Renal cortex interstitium (tissue), 11 donors: ENCODE measurements around the gene SUPT5H. TPM values are rescaled to one million over a fixed set of nuclear protein-coding genes. Genes with fewer than 3 reads are reported as not detected.
A peak's percentile ranks its signal among the peaks of the same experiment; 100 is the strongest.

Experiments used
- DNase-seq, 11 donors: peaks; one replicate each; pipeline ENCODE4 v3.0.0-alpha.2; 2013; ENCODE audit warnings: low read depth in 9 of 11, low spot score in 4 of 11; ENCODE audit errors: extremely low read depth in 1 of 11
- polyA plus RNA-seq, 3 donors: library from polyadenylated mRNA; unstranded; fragments of 120-200 nt; gene quantifications; one replicate each; pipeline ENCODE4 v1.2.1, GENCODE V29; 2013; ENCODE audit not compliant: insufficient read length in 3 of 3

SUPT5H gene
- polyA plus RNA-seq, 3 donors = 147 to 151 (median 147) TPM

GRCh38 chr19:39501340-39501739 lies 56.0 kb downstream of the SUPT5H start:
- DNase-seq = no peak

GRCh38 chr19:39502640-39503417 lies 57.4 kb downstream of the SUPT5H start:
- DNase-seq = peak in 2 of 11 donors; percentile 61 to 69

DNA sequence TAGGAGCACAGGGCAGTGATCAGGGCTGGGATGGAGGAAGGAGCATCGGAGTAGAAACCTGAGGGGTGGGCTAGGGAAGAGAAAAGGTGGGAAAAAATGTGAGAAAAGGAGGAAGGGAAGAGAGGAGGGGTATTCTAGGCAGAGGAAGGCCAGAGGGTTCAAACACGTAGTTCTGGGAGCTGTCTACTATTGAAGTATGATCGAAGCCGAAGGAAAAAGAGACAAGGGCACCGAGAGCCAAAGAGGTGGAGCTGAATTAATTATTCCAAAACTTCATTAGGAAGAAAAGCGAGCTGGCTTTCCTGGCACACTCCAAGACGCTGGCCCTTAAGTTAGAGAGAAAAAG lies 61.2 kb downstream of the SUPT5H start:
- DNase-seq = no peak

DNA sequence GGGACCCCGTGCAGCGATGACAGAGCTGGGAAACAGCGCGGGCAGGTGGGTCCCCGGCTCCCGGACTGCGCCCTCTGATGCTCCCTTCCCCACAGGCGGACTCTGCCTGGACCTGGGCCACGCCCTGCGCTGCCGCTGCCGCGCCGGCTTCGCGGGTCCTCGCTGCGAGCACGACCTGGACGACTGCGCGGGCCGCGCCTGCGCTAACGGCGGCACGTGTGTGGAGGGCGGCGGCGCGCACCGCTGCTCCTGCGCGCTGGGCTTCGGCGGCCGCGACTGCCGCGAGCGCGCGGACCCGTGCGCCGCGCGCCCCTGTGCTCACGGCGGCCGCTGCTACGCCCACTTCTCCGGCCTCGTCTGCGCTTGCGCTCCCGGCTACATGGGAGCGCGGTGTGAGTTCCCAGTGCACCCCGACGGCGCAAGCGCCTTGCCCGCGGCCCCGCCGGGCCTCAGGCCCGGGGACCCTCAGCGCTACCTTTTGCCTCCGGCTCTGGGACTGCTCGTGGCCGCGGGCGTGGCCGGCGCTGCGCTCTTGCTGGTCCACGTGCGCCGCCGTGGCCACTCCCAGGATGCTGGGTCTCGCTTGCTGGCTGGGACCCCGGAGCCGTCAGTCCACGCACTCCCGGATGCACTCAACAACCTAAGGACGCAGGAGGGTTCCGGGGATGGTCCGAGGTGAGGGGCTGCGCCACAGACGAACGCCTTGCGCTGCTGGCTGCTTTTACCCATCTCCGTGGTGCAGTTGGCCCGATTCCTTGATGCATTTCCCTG lies 61.7 kb downstream of the SUPT5H start:
- DNase-seq = peak in 5 of 11 donors; percentile 59 to 68 (median 66)

- no peak for DNase-seq
Observed at GRCh38 chr19:39507715-39508364, 62.5 kb downstream of the SUPT5H start.

DNA sequence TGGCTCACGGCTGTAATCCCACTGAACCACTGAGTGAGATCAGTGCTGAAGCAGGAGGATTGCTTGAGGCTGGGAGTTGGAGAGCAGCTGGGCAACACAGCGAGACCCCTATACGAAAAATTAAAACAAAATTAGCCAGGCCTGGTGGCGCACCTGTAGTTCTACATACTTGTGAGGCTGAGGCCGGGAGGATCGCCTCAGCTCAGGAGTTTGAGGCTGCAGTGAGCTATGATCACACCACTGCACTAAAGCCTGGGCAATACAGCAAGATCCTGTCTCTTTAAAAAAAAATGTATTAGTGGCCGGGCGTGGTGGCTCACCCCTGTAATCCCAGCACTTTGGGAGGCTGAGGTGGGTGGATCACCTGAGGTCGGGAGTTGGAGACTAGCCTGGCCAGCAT lies 63.2 kb downstream of the SUPT5H start:
- no peak for DNase-seq

- DNase-seq = no peak
Observed at GRCh38 chr19:39509233-39509632, 63.9 kb downstream of the SUPT5H start.

DNA sequence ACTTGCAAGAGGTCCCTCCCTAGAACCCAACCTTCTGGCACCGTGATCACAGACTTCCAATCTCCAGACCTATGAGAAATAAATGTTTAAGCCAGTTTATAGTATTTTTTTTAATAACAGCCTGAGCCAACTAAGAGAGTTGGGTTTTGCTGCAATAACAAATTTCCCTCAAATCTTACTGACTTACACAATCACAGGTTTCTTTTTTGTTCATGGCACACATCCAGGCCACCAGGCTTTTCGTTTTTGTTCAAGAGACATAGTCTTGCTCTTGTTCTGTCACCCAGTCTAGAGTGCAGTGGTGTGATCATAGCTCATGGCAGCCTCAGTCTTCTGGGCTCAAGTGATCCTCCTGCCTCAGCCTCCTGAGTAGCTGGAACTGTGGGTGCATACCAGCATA lies 67.6 kb downstream of the SUPT5H start:
- no peak for DNase-seq

DNA sequence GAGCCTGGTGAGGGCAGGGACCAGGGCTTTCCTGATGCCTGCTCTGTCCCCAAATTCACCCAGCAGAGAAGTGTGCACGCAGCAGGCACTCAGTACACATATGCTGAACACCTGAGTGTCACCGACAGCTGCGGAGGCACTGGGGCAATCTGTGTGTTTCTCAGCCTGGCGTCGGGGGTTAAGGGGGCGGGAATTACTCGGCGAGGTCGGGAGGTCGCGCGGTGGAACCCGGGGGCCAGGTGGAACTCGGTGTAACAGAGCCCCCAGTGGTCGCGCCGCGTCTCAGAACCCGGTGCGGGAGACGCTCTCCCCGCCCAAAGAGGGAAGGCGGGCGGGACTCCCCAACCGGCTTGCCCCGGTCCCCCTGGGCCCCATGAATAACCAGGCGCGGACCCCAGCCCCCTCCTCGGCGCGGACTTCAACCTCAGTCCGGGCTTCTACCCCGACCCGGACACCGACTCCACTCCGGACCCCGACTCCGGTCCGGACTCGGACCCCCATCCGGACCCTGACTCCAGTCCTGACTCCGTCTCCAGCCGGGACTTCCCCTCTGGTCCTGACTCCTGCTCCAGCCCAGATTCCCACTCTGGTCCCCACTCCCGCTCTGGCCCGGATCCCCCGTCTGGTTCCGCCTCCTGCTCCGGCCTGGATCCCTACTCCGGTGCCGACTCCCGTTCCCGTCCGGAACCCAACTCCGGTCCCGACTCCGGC lies 69.6 kb downstream of the SUPT5H start, which contains the start of gene SELENOV:
Gene SELENOV, plus strand, starts transcription at position 300 of the 711 bp plus-strand sequence. Its CDS starts 74 bp downstream, at position 374.
- peak in 3 of 11 donors; percentile 70 to 78 (median 74) for DNase-seq

DNA sequence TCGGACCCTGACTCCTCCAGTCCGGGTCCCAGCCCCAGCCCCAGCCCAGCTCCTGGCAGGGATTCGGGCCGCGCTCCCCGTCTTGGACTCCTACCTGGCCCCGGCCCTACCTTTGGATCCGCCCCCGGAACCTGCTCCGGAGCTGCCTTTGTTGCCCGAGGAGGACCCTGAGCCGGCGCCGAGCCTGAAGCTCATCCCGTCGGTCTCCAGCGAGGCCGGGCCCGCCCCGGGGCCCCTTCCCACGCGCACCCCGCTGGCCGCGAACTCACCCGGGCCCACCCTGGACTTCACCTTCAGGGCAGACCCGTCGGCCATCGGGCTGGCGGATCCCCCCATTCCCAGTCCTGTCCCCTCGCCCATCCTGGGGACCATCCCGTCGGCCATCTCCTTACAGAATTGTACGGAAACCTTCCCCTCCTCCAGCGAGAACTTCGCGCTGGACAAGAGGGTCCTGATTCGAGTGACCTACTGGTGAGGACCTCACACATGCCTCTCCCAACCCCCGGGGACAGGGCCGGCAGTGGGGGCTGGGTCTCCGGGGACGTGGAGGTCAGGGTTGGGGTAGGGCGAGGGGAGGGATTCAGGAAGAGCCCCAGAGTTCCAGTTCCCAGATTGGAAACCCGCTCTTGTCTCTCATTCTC lies 70.3 kb downstream of the SUPT5H start:
- no peak for DNase-seq

GRCh38 chr19:39516270-39516669 lies 70.9 kb downstream of the SUPT5H start:
- no peak for DNase-seq

- DNase-seq = no peak
Observed at GRCh38 chr19:39517432-39517831, 72.0 kb downstream of the SUPT5H start.

DNA sequence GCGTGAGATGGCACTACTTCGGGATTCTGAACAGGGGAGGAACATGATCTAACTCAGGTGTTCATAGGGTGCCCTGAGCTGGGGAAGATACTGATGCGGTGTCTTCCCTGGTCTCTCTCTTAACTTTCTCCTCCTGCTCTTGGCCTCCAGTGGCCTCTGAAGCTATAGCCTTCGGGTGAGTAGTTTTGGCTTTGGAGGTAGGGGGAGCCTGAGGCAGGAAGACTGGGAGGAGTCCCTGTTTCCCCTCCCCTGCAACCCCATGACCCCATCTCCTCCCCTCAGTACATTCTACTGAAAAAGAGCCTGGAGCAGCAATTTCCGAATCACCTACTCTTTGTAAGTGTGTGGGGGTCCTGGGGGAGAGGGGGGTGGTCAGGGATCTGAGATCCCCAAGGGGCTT lies 73.1 kb downstream of the SUPT5H start:
- no peak for DNase-seq

GRCh38 chr19:39518975-39519374 lies 73.6 kb downstream of the SUPT5H start:
- no peak for DNase-seq

DNA sequence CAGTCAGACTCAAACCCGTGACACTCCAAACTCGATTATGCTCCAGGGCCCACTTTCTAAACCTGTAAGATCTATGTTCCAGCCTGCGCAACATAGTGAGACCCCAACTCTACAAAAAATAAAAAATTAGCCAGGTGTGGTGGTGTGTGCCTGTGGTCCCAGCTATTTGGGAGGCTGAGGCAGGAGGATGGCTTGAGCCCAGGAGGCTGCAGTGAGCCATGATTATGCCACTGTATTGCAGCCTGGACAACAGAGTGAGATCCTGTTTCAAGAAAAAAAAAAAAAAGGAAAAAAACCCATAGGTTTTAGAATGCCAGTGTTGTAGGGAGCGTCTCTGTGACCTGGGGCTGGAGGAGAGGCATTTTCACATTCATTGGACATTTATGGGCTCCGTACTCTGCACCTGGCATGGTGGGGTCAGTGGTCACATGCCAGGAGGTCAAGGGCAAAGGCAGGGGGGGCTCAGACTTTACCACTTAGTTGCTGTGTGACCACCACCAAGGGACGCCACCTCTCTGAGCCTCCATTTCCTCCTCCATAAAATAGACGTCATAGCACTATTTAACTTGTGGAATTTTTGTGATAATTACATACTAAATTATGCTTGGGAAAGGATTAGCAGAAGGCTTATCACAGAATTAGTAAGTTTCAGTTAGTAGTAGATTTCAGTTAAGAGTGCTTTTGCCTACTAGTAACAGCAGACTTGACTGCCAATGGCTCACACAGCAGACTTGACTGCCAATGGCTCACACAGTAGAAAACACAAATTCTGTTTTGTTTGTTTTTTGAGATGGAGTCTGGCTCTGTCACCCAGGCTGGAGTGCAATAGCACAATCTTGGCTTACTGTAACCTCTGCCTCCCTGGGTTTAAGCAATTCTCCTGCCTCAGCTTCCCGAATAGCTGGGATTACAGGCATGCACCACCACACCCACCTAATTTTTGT lies 75.4 kb downstream of the SUPT5H start:
- no peak for DNase-seq

GRCh38 chr19:39524495-39524894 lies 79.1 kb downstream of the SUPT5H start:
- no peak for DNase-seq

GRCh38 chr19:39525205-39525604 lies 79.8 kb downstream of the SUPT5H start:
- DNase-seq = no peak
